Liver (tissue), 9 donors: ENCODE measurements around the gene NEB. TPM values are rescaled to one million over a fixed set of nuclear protein-coding genes. Genes with fewer than 3 reads are reported as not detected.

ENCODE experiments used
- DNase-seq: peaks from one replicate; pipeline ENCODE4 v3.0.0-alpha.2; 2017; ENCODE audit warnings: low spot score
- H3K27ac ChIP-seq, 2 donors: one replicate each; pipeline ENCODE4 v1.7.0; 2013; ENCODE audit warnings: inconsistent platforms in 2 of 2, low read length in 2 of 2, control low read depth in 1 of 2, low read depth in 1 of 2, mild to moderate bottlenecking in 1 of 2
- H3K27me3 ChIP-seq, 4 donors: one replicate each; pipeline versions ENCODE4 v1.6.1 to v1.7.0; 2013; ENCODE audit warnings: low read length in 3 of 4, inconsistent platforms in 1 of 4, mild to moderate bottlenecking in 1 of 4, moderate library complexity in 1 of 4; ENCODE audit not compliant: control insufficient read depth in 4 of 4, insufficient read depth in 4 of 4
- H3K36me3 ChIP-seq, 4 donors: one replicate each; pipeline versions ENCODE4 v1.6.1 to v1.7.0; 2013; ENCODE audit warnings: low read length in 3 of 4, mild to moderate bottlenecking in 3 of 4, low read depth in 1 of 4, moderate library complexity in 1 of 4; ENCODE audit not compliant: control insufficient read depth in 4 of 4, insufficient read depth in 3 of 4
- H3K4me1 ChIP-seq, 4 donors: one replicate each; pipeline versions ENCODE4 v1.6.1 to v1.7.0; 2013; ENCODE audit warnings: low read length in 3 of 4, mild to moderate bottlenecking in 3 of 4, moderate library complexity in 1 of 4; ENCODE audit not compliant: control insufficient read depth in 4 of 4, insufficient read depth in 4 of 4
- H3K4me3 ChIP-seq, 3 donors: one replicate each; pipeline versions ENCODE4 v1.6.1 to v1.7.0; 2013; ENCODE audit warnings: low read length in 3 of 3, control low read depth in 1 of 3, low read depth in 1 of 3, mild to moderate bottlenecking in 1 of 3
- H3K9ac ChIP-seq, 2 donors: one replicate each; pipeline ENCODE4 v1.7.0; 2013; ENCODE audit warnings: low read length in 2 of 2, mild to moderate bottlenecking in 2 of 2, moderate library complexity in 2 of 2, control low read depth in 1 of 2, low read depth in 1 of 2
- H3K9me3 ChIP-seq, 4 donors: one replicate each; pipeline versions ENCODE4 v1.6.1 to v1.7.0; 2013; ENCODE audit warnings: low read length in 3 of 4; ENCODE audit not compliant: control insufficient read depth in 4 of 4
- CTCF ChIP-seq: fragments of 150-350 bp; IDR thresholded peaks from 2 replicates; pipeline ENCODE4 v1.5.1; 2017; ENCODE audit warnings: improper control_type of control experiment, low read depth, low read length; ENCODE audit not compliant: missing input control
- EGR1 ChIP-seq, 2 donors: IDR thresholded peaks; 2 replicates each; pipeline ENCODE4 v1.6.1; 2016 to 2018; ENCODE audit warnings: antibody characterized with exemption in 2 of 2, low read depth in 2 of 2
- FOXA1 ChIP-seq: IDR thresholded peaks from 2 replicates; pipeline ENCODE4 v1.6.1; 2016; ENCODE audit warnings: antibody characterized with exemption
- FOXA2 ChIP-seq: IDR thresholded peaks from 2 replicates; pipeline ENCODE4 v1.6.1; 2016; ENCODE audit warnings: antibody characterized with exemption
- GABPA ChIP-seq, 2 donors: IDR thresholded peaks in 1 of 2; conservative IDR thresholded peaks in 1 of 2; 2 replicates each; pipeline ENCODE4 v1.6.1; 2016; ENCODE audit warnings: antibody characterized with exemption in 2 of 2, mild to moderate bottlenecking in 1 of 2, moderate library complexity in 1 of 2
- HNF4A ChIP-seq, 2 donors: conservative IDR thresholded peaks; 2 replicates each; pipeline ENCODE4 v1.6.1; 2016; ENCODE audit warnings: antibody characterized with exemption in 2 of 2, mild to moderate bottlenecking in 2 of 2
- HNF4G ChIP-seq: IDR thresholded peaks from 2 replicates; pipeline ENCODE4 v1.6.1; 2016; ENCODE audit warnings: antibody characterized with exemption
- JUND ChIP-seq, 2 donors: IDR thresholded peaks; 2 replicates each; pipeline ENCODE4 v1.6.1; 2016; ENCODE audit warnings: antibody characterized with exemption in 2 of 2
- MAX ChIP-seq: IDR thresholded peaks from 2 replicates; pipeline ENCODE4 v1.6.1; 2016; ENCODE audit warnings: antibody characterized with exemption
- RAD21 ChIP-seq, 2 donors: IDR thresholded peaks; 2 replicates each; pipeline ENCODE4 v1.6.1; 2016; ENCODE audit warnings: antibody characterized with exemption in 2 of 2, mild to moderate bottlenecking in 2 of 2
- REST ChIP-seq: IDR thresholded peaks from 2 replicates; pipeline ENCODE4 v1.6.1; 2016; ENCODE audit warnings: antibody characterized with exemption, mild to moderate bottlenecking
- RXRA ChIP-seq, 2 donors: IDR thresholded peaks; 2 replicates each; pipeline ENCODE4 v1.6.1; 2017 to 2018; ENCODE audit warnings: antibody characterized with exemption in 2 of 2, mild to moderate bottlenecking in 1 of 2
- SP1 ChIP-seq: IDR thresholded peaks from 2 replicates; pipeline ENCODE4 v1.6.1; 2018; ENCODE audit warnings: antibody characterized with exemption, mild to moderate bottlenecking
- TAF1 ChIP-seq: conservative IDR thresholded peaks from 2 replicates; pipeline ENCODE4 v1.6.1; 2016; ENCODE audit warnings: antibody characterized with exemption, mild to moderate bottlenecking
- YY1 ChIP-seq: IDR thresholded peaks from 2 replicates; pipeline ENCODE4 v1.6.1; 2016; ENCODE audit warnings: antibody characterized with exemption, mild to moderate bottlenecking
- WGBS: extraction: QIAGEN DNeasy Blood & Tissue Kit; methylation state at CpG from one replicate; pipeline ENCODE4 v1.1.7; 2013; 5-methylcytosine and 5-hydroxymethylcytosine counted together
- polyA plus RNA-seq, 2 donors: library from polyadenylated mRNA; stranded (reverse) in 1 of 2; unstranded in 1 of 2; fragments of 200-250 nt in 1 of 2; fragments of >200 nt in 1 of 2; fragmentation: Nextera tagmentation in 1 of 2; extraction: Ambion mirVana in 1 of 2; gene quantifications; one replicate each; pipeline versions ENCODE4 v1.2.1 to v1.2.3, GENCODE V29; 2013 to 2015
- total RNA-seq, 2 donors: library from RNA; depleted of rRNA; stranded (reverse); fragments of >200 nt; gene quantifications; one replicate each; pipeline ENCODE4 v1.2.3, GENCODE V29; 2014
- TF ChIP-seq, protein P1 (sequence below): IDR thresholded peaks from 2 replicates; pipeline ENCODE4 v1.6.1; 2016; ENCODE audit warnings: antibody characterized with exemption
- TF ChIP-seq, protein P2 (sequence below): IDR thresholded peaks from 2 replicates; pipeline ENCODE4 v1.6.1; 2016; ENCODE audit warnings: antibody characterized with exemption
- donor health status: healthy.
- donor health status: healthy.
- donor health status: healthy.
- donor health status: healthy.
- donor health status: healthy.

Gene NEB
- total and polyA plus RNA-seq, 4 donors: 0.28 to 6.4 (median 2.7) TPM

- TF ChIP-seq, protein P1, sequence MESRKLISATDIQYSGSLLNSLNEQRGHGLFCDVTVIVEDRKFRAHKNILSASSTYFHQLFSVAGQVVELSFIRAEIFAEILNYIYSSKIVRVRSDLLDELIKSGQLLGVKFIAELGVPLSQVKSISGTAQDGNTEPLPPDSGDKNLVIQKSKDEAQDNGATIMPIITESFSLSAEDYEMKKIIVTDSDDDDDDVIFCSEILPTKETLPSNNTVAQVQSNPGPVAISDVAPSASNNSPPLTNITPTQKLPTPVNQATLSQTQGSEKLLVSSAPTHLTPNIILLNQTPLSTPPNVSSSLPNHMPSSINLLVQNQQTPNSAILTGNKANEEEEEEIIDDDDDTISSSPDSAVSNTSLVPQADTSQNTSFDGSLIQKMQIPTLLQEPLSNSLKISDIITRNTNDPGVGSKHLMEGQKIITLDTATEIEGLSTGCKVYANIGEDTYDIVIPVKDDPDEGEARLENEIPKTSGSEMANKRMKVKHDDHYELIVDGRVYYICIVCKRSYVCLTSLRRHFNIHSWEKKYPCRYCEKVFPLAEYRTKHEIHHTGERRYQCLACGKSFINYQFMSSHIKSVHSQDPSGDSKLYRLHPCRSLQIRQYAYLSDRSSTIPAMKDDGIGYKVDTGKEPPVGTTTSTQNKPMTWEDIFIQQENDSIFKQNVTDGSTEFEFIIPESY: no peak
- TF ChIP-seq TAF1 (no peak), HNF4A (conservative IDR thresholded peaks at IDR 0.05) (no peak), MAX (no peak), FOXA2 (no peak), RXRA (IDR thresholded peaks at IDR 0.05) (no peak), RAD21 (IDR thresholded peaks at IDR 0.05) (no peak)
Measured at GRCh38 chr2:151761193-151761592, 26.9 kb upstream of the NEB start (continued).

DNA sequence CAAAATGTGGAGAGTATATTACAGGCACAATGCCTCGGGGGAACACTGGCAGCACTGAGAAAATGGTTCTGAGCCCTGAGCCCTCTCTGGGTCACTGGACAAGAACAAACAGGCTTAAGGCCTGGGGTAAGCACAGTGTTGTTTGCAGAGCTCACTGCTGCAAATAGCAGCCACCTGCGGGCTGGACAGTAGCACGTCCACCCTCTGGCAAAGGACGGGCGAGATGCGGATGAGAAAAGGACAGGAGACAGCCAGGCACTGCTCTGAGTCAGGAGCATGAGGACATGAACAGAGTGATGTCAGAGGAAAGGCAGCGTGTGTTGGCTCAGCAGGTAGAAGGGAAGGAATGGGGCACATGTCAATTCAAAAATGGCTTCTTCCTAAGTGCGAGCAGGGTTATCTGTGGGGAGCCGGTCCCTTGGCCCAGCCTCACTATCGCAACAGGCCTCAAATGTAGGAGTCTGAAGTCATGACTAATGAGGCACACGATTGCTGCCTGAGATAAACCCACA is 25.9 kb upstream of the NEB start:
- WGBS: 91% methylated on average over 11 of the region's 11 CpGs
- no peaks in the 10 kb centered on the region for H3K27me3 ChIP-seq
- H3K27ac ChIP-seq: no peak overlapping the region
- H3K9ac ChIP-seq: no peak overlapping the region
- no peak for DNase-seq
- TF ChIP-seq YY1 (no peak), MAX (no peak), FOXA1 (no peak), SP1 (no peak), CTCF (no peak)
- no peaks in the 10 kb centered on the region for H3K36me3 ChIP-seq
- H3K4me3 ChIP-seq: no peak overlapping the region
- H3K4me1 ChIP-seq: no peaks in the 10 kb centered on the region
- H3K9me3 ChIP-seq: no peaks in the 10 kb centered on the region

DNA sequence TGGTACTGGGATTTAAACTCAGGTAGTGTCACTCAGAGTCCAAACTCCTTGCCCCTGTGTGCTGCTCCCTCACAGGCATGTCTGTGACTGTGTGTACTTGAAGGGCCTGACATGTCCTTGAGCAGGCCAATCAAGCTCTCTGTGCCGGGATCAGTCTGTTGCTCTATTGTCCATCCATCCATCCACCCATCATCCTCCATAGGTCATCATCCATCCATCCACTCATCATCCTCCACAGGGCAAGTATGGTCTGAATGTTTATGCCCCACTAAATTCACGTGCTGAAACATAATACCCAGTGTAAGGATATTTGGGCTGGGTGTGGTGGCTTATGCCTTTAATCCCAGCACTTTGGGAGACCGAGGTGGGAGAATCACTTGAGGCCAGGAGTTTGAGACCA is 24.5 kb upstream of the NEB start:
- Histone ChIP-seq H3K4me3 (no peak overlapping the region), H3K27me3 (no peaks in the 10 kb centered on the region), H3K9me3 (no peaks in the 10 kb centered on the region), H3K27ac (no peak overlapping the region), H3K9ac (no peak overlapping the region), H3K36me3 (no peaks in the 10 kb centered on the region), H3K4me1 (no peaks in the 10 kb centered on the region)
- WGBS: 92% methylated on average over 3 of the region's 3 CpGs
- DNase-seq: no peak
- TF ChIP-seq FOXA1 (no peak), RXRA (IDR thresholded peaks at IDR 0.05) (no peak), FOXA2 (no peak), YY1 (no peak), REST (no peak), TAF1 (no peak), JUND (IDR thresholded peaks at IDR 0.05) (no peak), GABPA (IDR thresholded peaks at IDR 0.05 in 1 of 2, conservative IDR thresholded peaks at IDR 0.05 in 1 of 2) (no peak), HNF4G (no peak), EGR1 (IDR thresholded peaks at IDR 0.05; ENCODE audit: low read depth in 2 of 2) (no peak)
- TF ChIP-seq, protein P1: no peak
- TF ChIP-seq, protein P2, sequence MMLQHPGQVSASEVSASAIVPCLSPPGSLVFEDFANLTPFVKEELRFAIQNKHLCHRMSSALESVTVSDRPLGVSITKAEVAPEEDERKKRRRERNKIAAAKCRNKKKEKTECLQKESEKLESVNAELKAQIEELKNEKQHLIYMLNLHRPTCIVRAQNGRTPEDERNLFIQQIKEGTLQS: no peak
